ENCODE measurements around the gene HAND1.

DNA sequence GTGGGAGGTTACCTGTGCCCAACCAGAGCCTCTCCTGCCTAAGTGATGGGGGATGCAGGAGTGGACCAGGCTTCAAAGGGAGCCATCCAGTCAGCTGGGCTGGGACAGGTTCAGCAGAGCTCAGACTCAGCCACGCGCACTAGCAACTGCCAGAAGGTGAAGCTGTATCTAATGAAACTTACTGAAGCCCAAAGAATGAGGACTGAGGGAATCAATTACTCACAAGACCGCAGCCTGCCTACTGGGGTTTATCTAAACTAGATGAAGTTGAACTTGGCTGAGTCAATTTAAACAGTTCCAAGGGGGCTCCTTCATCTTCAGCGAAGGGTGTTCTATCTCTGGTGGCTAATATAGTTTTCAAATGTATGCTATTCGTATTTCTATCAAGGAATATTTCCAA lies 11.4 kb downstream of the HAND1 start:
- TF ChIP-seq, protein P1, sequence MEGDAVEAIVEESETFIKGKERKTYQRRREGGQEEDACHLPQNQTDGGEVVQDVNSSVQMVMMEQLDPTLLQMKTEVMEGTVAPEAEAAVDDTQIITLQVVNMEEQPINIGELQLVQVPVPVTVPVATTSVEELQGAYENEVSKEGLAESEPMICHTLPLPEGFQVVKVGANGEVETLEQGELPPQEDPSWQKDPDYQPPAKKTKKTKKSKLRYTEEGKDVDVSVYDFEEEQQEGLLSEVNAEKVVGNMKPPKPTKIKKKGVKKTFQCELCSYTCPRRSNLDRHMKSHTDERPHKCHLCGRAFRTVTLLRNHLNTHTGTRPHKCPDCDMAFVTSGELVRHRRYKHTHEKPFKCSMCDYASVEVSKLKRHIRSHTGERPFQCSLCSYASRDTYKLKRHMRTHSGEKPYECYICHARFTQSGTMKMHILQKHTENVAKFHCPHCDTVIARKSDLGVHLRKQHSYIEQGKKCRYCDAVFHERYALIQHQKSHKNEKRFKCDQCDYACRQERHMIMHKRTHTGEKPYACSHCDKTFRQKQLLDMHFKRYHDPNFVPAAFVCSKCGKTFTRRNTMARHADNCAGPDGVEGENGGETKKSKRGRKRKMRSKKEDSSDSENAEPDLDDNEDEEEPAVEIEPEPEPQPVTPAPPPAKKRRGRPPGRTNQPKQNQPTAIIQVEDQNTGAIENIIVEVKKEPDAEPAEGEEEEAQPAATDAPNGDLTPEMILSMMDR (IDR thresholded peaks at IDR 0.05), result no peak
- TF ChIP-seq POLR2A (IDR thresholded peaks at IDR 0.05), result no peak

Data from testis (tissue), 2 donors.